Measurements from ENCODE around the gene FHL5.

The FHL5 gene, protein sequence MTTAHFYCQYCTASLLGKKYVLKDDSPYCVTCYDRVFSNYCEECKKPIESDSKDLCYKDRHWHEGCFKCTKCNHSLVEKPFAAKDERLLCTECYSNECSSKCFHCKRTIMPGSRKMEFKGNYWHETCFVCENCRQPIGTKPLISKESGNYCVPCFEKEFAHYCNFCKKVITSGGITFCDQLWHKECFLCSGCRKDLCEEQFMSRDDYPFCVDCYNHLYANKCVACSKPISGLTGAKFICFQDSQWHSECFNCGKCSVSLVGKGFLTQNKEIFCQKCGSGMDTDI

DNA sequence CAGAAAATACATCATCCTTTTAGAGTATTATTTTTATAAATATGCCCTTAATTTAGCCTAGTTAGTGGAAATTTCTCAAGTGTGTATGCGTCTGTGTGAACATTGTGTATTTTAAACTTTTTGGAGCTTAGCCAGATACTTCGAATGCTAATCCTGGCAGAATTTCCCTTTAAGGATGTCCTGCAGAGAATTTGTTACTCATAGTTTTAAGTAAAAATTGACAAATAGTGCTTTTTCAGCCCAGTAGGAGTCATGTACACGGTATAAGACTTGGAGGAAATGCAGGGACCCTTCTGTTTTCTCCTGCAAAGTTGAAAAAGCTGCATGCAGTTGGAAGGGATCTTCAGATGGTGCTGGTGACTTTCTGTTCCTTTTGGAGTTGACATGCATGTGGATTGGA lies at the start of gene FHL5:
Gene FHL5, plus strand, starts transcription at position 243 of the 400 bp plus-strand sequence. CDS start 40,486 bp downstream, outside the sequence.
- H3K9ac ChIP-seq = no peak within 1 kb of the TSS
- H3K4me2 ChIP-seq = peak within 1 kb of the TSS; percentile 0 to 45 (median 32); a peak in 13 of 22 replicates
- no peaks in the 10 kb centered on the region for H3K27me3 ChIP-seq
- H3K27ac ChIP-seq = no peak within 1 kb of the TSS
- no peak for TF ChIP-seq Cebpa-rat (IDR thresholded peaks at IDR 0.05)
- no peaks in the 10 kb centered on the region for H3K9me3 ChIP-seq (replicated peaks in 1 of 11)
- no peaks in the 10 kb centered on the region for H3K36me3 ChIP-seq
- H4K20me1 ChIP-seq = no peaks in the 10 kb centered on the region
- peaks cover 7 to 12% (median 10%) of the 10 kb centered on the region in 10 experiments; a peak in 14 of 20 replicates for H3K4me1 ChIP-seq
- no peak within 1 kb of the TSS for H3K4me3 ChIP-seq

DNA sequence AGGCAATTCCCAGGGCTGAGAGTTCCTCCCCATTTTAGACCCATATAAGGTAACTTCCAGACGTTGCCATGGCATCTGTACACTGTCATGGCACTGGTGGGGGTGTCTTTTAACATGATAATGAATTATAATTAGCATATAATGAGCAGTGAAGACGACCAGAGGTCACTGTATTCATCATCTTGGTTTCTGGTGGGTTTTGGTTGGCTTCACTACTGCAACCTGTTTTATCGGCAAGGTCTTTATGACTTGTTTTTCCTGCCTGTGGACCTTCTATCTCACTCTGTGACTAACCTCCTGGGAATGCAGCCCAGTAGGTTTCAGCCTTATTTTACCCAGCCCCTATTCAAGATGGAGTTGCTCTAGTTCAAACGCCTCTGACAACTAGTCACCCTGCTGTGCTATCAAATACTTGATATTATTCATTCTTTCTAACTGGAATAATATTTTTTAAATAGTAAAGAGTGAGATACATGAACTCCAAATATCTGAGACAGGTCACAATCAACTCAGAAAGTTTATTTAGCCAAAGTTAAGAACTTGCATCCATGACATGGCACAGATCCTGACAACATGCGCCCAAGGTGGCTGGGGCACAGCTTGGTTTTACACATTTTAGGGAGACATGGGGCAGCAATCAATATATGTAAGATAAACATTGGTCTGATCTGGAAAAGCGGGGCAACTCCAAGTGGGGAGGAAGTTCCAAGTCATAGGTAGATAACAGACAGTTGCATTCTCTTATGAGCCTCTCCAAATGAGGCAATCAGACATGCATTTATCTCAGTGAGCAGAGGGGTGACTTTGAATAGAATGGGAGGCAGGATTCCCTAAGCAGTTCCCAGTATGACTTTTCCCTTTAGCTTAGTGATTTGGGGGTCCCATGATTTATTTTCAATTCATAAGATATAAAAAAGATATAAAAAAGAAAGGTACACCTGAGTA lies 42.5 kb upstream of the FHL5 start:
- Histone ChIP-seq H3K4me2 (peak overlapping the region; percentile 66 to 93 (median 86)), H3K27ac (peak overlapping the region in 10 of 11 experiments; percentile 92 to 99 (median 97); a peak in 17 of 22 replicates), H3K9ac (peak overlapping the region; percentile 94 to 99 (median 97)), H3K36me3 (peaks cover 6 to 16% (median 7%) of the 10 kb centered on the region in 11 experiments; a peak in 18 of 22 replicates), H3K9me3 (replicated peaks in 1 of 11) (no peaks in the 10 kb centered on the region), H4K20me1 (no peaks in the 10 kb centered on the region), H3K4me1 (peaks cover 15 to 29% (median 23%) of the 10 kb centered on the region in 10 experiments), H3K4me3 (peak overlapping the region; percentile 75 to 95 (median 82)), H3K27me3 (no peaks in the 10 kb centered on the region)
- TF ChIP-seq Cebpa-rat (IDR thresholded peaks at IDR 0.05) = no peak

DNA sequence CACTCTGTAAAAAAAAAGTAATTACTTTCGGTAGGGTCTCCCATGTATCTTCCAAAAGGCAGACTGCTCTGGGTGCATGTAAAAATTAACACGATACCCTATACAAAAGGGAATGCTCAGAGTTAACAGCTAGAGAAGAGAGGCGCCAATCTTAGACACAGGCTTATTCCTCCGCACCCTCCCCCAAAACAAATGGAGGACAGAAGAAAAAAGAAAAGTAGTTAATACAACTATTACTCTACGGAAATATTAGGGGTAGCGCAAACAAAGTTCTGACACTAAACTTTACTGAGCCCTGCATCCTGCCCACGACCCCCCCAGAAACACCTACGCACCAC lies 41.7 kb upstream of the FHL5 start:
- Histone ChIP-seq H3K36me3 (peaks cover 13 to 24% (median 15%) of the 10 kb centered on the region in 11 experiments; a peak in 20 of 22 replicates), H3K4me2 (peak overlapping the region; percentile 66 to 93 (median 86)), H3K9ac (peak overlapping the region; percentile 94 to 99 (median 97)), H3K27me3 (no peaks in the 10 kb centered on the region), H3K27ac (peak overlapping the region; percentile 92 to 99 (median 97)), H3K9me3 (replicated peaks in 1 of 11) (no peaks in the 10 kb centered on the region), H3K4me3 (peak overlapping the region; percentile 75 to 95 (median 82)), H4K20me1 (no peaks in the 10 kb centered on the region), H3K4me1 (peaks cover 15 to 29% (median 23%) of the 10 kb centered on the region in 10 experiments)
- TF ChIP-seq Cebpa-rat (IDR thresholded peaks at IDR 0.05) = no peak

DNA sequence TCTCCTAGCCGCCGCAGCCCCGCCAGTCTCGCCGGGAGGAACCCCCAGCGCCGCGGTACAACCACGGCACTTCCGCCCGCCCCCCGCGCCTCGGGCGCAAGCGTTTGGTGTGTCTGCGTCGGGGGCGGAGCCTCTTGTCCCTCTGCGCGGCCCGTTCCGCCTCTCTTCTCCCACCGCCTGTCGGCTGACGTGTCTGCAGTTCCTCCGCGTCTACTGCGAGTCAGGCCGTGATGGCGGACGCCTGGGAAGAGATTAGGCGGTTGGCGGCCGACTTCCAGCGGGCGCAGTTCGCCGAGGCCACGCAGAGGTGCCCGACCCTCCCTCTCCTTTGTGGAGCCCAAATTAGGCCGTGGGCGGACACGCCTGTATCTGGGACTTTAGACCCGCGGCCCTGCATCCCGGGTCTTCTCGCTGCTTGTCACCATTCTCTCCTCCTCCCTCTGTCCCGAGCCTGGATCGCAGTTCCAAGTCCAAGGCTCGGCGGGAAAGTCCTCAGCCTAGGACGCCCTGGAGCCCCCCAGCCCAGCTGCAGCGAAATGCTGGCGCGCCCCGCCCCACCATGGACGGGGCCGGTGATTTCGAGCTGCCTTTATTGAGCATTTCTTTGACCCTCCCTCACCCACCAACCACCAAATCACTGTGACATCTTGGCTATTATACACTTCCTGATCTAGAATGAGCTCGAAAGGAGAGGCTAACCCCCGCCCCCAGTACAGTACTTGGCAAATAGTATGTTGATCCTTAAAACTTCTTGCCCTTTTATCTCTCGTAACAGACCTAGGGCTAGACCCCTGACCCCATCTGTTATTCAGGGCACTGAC lies 41.1 kb upstream of the FHL5 start, which contains the start of gene UFL1:
Gene UFL1, plus strand, starts transcription at position 163 of the 821 bp plus-strand sequence. Its CDS starts 68 bp downstream, at position 231.
- peaks cover 15 to 29% (median 23%) of the 10 kb centered on the region in 10 experiments for H3K4me1 ChIP-seq
- peak within 1 kb of the TSS; percentile 92 to 99 (median 97) for H3K27ac ChIP-seq
- TF ChIP-seq Cebpa-rat (IDR thresholded peaks at IDR 0.05) = no peak
- H3K36me3 ChIP-seq = peaks cover 19 to 30% (median 21%) of the 10 kb centered on the region in 11 experiments; a peak in 21 of 22 replicates
- H3K9ac ChIP-seq = peak within 1 kb of the TSS; percentile 94 to 99 (median 97)
- no peaks in the 10 kb centered on the region for H3K27me3 ChIP-seq
- peak within 1 kb of the TSS; percentile 78 to 95 (median 89) for H3K4me2 ChIP-seq
- peak within 1 kb of the TSS; percentile 75 to 95 (median 82) for H3K4me3 ChIP-seq
- H4K20me1 ChIP-seq = no peaks in the 10 kb centered on the region
- H3K9me3 ChIP-seq (replicated peaks in 1 of 11) = no peaks in the 10 kb centered on the region

DNA sequence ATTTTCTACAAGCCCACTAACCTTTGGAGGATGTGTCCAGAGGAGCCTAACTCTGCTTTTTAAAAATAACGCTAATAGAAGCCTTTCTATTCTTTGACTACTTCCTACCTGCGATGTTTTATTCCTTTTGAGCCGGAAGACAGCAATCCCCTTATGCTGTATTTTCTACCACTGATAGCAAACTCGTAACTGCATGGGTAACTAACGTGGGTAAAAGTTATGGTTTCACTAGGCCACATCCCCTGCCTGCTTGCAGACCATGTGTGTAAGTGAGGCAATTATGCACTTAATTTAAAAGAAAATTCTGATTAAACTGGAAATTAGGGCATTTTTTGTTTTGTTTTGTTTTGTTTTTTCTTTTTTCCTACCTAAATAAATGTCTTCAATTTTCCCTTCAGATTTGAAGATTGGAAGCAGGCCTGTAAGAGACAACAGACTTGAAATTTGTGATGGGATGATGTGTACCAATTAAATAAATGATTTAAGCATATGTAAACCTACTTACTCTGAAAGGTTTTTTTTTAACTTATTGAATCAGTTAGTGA lies 40.4 kb upstream of the FHL5 start:
- Histone ChIP-seq H3K27ac (peak overlapping the region; percentile 92 to 99 (median 97)), H3K4me3 (peak overlapping the region; percentile 75 to 95 (median 82)), H3K27me3 (no peaks in the 10 kb centered on the region), H3K4me1 (peaks cover 15 to 29% (median 23%) of the 10 kb centered on the region in 10 experiments), H4K20me1 (no peaks in the 10 kb centered on the region), H3K9me3 (replicated peaks in 1 of 11) (no peaks in the 10 kb centered on the region), H3K9ac (peak overlapping the region; percentile 94 to 99 (median 97)), H3K36me3 (peaks cover 21 to 37% (median 26%) of the 10 kb centered on the region in 11 experiments; a peak in 21 of 22 replicates), H3K4me2 (peak overlapping the region; percentile 77 to 95 (median 88))
- TF ChIP-seq Cebpa-rat (IDR thresholded peaks at IDR 0.05) = no peak

DNA sequence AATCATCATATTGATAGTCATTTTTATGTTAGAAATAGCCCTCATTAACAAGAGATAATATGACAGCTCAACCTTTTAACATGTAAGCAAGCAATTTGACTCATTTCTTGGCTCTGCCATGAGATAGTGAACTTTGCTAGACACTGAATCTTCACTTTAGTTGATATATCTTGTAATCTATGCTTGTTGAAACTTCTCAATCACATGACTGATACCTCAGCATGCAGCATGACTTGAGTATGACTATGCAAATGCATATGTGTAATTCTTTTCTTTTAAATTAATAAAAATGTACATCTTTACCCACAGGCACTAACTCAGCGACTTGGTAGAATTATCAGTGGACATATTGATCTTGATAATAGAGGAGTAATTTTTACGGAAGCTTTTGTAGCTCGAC lies 34.7 kb upstream of the FHL5 start:
- Histone ChIP-seq H3K27me3 (no peaks in the 10 kb centered on the region), H3K36me3 (peaks cover 70 to 93% (median 81%) of the 10 kb centered on the region in 11 experiments)

DNA sequence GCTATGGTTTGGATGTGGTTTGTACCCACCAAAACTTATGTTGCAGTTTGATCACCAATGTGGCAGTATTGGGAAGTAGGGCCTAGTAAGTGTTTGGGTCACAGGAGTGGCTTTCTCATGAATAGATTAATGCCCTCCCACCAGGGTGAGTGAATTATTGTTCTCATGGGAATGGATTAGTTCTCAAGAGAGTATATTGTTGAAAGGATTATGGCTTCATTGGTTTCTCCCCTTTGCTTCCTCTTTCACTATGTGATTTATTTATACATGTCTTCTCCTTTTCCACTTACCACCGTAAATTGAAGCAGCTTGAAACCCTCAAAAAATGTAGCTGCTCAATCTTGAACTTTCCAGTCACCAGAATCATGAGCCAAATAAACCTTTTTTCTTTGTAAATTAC lies 30.5 kb upstream of the FHL5 start:
- peaks cover 4 to 9% (median 7%) of the 10 kb centered on the region in 10 experiments; a peak in 14 of 20 replicates for H3K4me1 ChIP-seq
- peaks cover 57 to 91% (median 70%) of the 10 kb centered on the region in 11 experiments for H3K36me3 ChIP-seq
- no peak overlapping the region for H3K27ac ChIP-seq
- H3K4me2 ChIP-seq = peak overlapping the region in 10 of 11 experiments; percentile 7 to 50 (median 30); a peak in 13 of 22 replicates
- H3K9ac ChIP-seq = no peak overlapping the region
- no peaks in the 10 kb centered on the region for H3K27me3 ChIP-seq
- no peak overlapping the region for H3K4me3 ChIP-seq
- H3K9me3 ChIP-seq (replicated peaks in 1 of 11) = peaks cover 0 to 22% (median 7%) of the 10 kb centered on the region in 11 experiments; a peak in 8 of 22 replicates
- TF ChIP-seq Cebpa-rat (IDR thresholded peaks at IDR 0.05) = no peak
- peaks cover 0 to 11% (median 0%) of the 10 kb centered on the region in 11 experiments; a peak in 1 of 22 replicates for H4K20me1 ChIP-seq

More for the DNA sequence above, 34.7 kb upstream of the FHL5 start:
- Histone ChIP-seq H3K4me3 (no peak overlapping the region), H3K27ac (no peak overlapping the region), H3K9me3 (replicated peaks in 1 of 11) (peaks cover 0 to 22% (median 7%) of the 10 kb centered on the region in 11 experiments; a peak in 8 of 22 replicates), H4K20me1 (peaks cover 0 to 11% (median 0%) of the 10 kb centered on the region in 11 experiments; a peak in 1 of 22 replicates), H3K9ac (no peak overlapping the region), H3K4me1 (peaks cover 5 to 19% (median 13%) of the 10 kb centered on the region in 10 experiments), H3K4me2 (no peak overlapping the region)
- TF ChIP-seq Cebpa-rat (IDR thresholded peaks at IDR 0.05) = no peak

Measured in BLaER1 treated with 17β-estradiol and CSF1 and Interleukin-3, amounts not matched to agents 10 nM and 100 nM (cell line).